GM23338 (cell line): ENCODE measurements around the gene AURKAIP1. TPM values are rescaled to one million over a fixed set of nuclear protein-coding genes. Genes with fewer than 3 reads are reported as not detected.

Source experiments
- ATAC-seq: fragments of 200-7000 bp; cut with Tn5 transposase; 3 replicates; pipeline ENCODE4 v1.9.1; 2020
- DNase-seq: peaks from one replicate; pipeline ENCODE4 v3.0.0-alpha.2; 2015; ENCODE audit warnings: low spot score
- H2AFZ ChIP-seq: fragments of 200-600 bp; sonication (generic); 2 replicates; pipeline ENCODE4 v1.8.0; 2016; ENCODE audit warnings: antibody characterized with exemption, mild to moderate bottlenecking, moderate library complexity
- H3F3A ChIP-seq: fragments of 200-600 bp; sonication (generic); replicated peaks from 2 replicates; pipeline ENCODE4 v1.8.0; 2017; ENCODE audit warnings: antibody characterized with exemption, mixed run types, low read depth
- H3K27ac ChIP-seq: fragments of 200-600 bp; sonication (generic); 2 replicates; pipeline ENCODE4 v1.6.1; 2016; ENCODE audit warnings: low read depth
- H3K27me3 ChIP-seq: fragments of 200-600 bp; sonication (generic); 2 replicates; pipeline ENCODE4 v1.8.0; 2016; ENCODE audit warnings: mild to moderate bottlenecking, mixed run types, moderate library complexity; ENCODE audit not compliant: insufficient read depth
- H3K36me3 ChIP-seq: fragments of 200-600 bp; sonication (generic); 2 replicates; pipeline ENCODE4 v1.8.0; 2016; ENCODE audit warnings: mild to moderate bottlenecking; ENCODE audit not compliant: insufficient read depth
- H3K4me1 ChIP-seq: fragments of 200-600 bp; sonication (generic); 2 replicates; pipeline ENCODE4 v1.8.0; 2016; ENCODE audit warnings: mild to moderate bottlenecking, moderate library complexity; ENCODE audit not compliant: insufficient read depth
- H3K4me2 ChIP-seq: fragments of 200-600 bp; sonication (generic); 2 replicates; pipeline ENCODE4 v1.7.1; 2017; ENCODE audit warnings: mixed run types
- H3K4me3 ChIP-seq: fragments of 200-600 bp; sonication (generic); 2 replicates; pipeline ENCODE4 v1.6.1; 2016; ENCODE audit warnings: mixed run types
- H3K79me2 ChIP-seq: fragments of 200-600 bp; sonication (generic); replicated peaks from 2 replicates; pipeline ENCODE4 v1.8.0; 2017; ENCODE audit warnings: mild to moderate bottlenecking; ENCODE audit not compliant: insufficient read depth
- H3K9me2 ChIP-seq: fragments of 200-600 bp; sonication (generic); 2 replicates; pipeline ENCODE4 v1.8.0; 2017; ENCODE audit not compliant: insufficient read depth
- H4K20me1 ChIP-seq: fragments of 200-600 bp; sonication (generic); replicated peaks from 2 replicates; pipeline ENCODE4 v1.8.0; 2017; ENCODE audit warnings: mild to moderate bottlenecking; ENCODE audit not compliant: insufficient read depth
- H3K27ac Mint-ChIP-seq: 2 replicates; pipeline ENCODE4 v1.8.0; 2020; ENCODE audit warnings: inconsistent platforms, mild to moderate bottlenecking, moderate library complexity, mixed read lengths
- H3K27me3 Mint-ChIP-seq: 3 replicates; pipeline ENCODE4 v1.8.0; 2022; ENCODE audit warnings: low read depth, mild to moderate bottlenecking, moderate library complexity, mixed read lengths, inconsistent platforms; ENCODE audit not compliant: insufficient read depth, poor library complexity
- H3K36me3 Mint-ChIP-seq: 3 replicates; pipeline ENCODE4 v1.8.0; 2021; ENCODE audit warnings: low read depth, mild to moderate bottlenecking, inconsistent platforms, moderate library complexity, mixed read lengths
- H3K4me1 Mint-ChIP-seq: 3 replicates; pipeline ENCODE4 v1.8.0; 2020; ENCODE audit warnings: mild to moderate bottlenecking, inconsistent platforms, mixed read lengths
- H3K4me3 Mint-ChIP-seq: 3 replicates; pipeline ENCODE4 v1.8.0; 2021; ENCODE audit warnings: moderate library complexity, mild to moderate bottlenecking, inconsistent platforms, mixed read lengths
- H3K9me3 Mint-ChIP-seq: 3 replicates; pipeline ENCODE4 v1.8.0; 2020; ENCODE audit warnings: moderate library complexity, mild to moderate bottlenecking, inconsistent platforms, mixed read lengths
- CREB1 ChIP-seq: fragments of 250-450 bp; sonication (Bioruptor Pico); IDR thresholded peaks from 2 replicates; pipeline ENCODE4 v1.5.0; 2020; ENCODE audit warnings: low read depth, mild to moderate bottlenecking, moderate library complexity
- CTCF ChIP-seq, 2 experiments: fragments of 200-600 bp in 1 of 2; sonication (generic) in 1 of 2; conservative IDR thresholded peaks; 2 replicates each; pipeline versions ENCODE4 v1.5.1 to v1.6.1; 2016 to 2017; ENCODE audit warnings: antibody characterized with exemption in 2 of 2, low read depth in 2 of 2, mild to moderate bottlenecking in 2 of 2, moderate library complexity in 1 of 2
- EZH2 ChIP-seq: fragments of 200-600 bp; sonication (generic); IDR thresholded peaks from one replicate; pipeline ENCODE4 v1.8.0; 2017; ENCODE audit warnings: antibody characterized with exemption, mild to moderate bottlenecking, low read depth; ENCODE audit not compliant: unreplicated experiment
- EZH2phosphoT487 ChIP-seq: fragments of 200-600 bp; sonication (generic); IDR thresholded peaks from one replicate; pipeline ENCODE4 v1.8.1; 2018; ENCODE audit warnings: antibody characterized with exemption; ENCODE audit not compliant: unreplicated experiment
- NANOG ChIP-seq: IDR thresholded peaks from 2 replicates; pipeline ENCODE4 v1.6.1; 2016; ENCODE audit warnings: antibody characterized with exemption, borderline replicate concordance
- REST ChIP-seq: IDR thresholded peaks from one replicate; pipeline ENCODE4 v1.6.1; 2018; ENCODE audit warnings: antibody characterized with exemption; ENCODE audit not compliant: unreplicated experiment
- STAT1 ChIP-seq: IDR thresholded peaks from one replicate; pipeline ENCODE4 v1.6.1; 2016; ENCODE audit warnings: antibody characterized with exemption; ENCODE audit not compliant: unreplicated experiment
- ZNF114 ChIP-seq: fragments of 250-450 bp; sonication (Bioruptor Pico); IDR thresholded peaks from 2 replicates; pipeline ENCODE4 v1.5.0; 2020; ENCODE audit warnings: mild to moderate bottlenecking, moderate library complexity
- ZNF462 ChIP-seq: fragments of 250-450 bp; sonication (Bioruptor Pico); IDR thresholded peaks from 2 replicates; pipeline ENCODE4 v1.5.0; 2020; ENCODE audit warnings: mild to moderate bottlenecking, moderate library complexity
- polyA plus RNA-seq: library from polyadenylated mRNA; unstranded; fragments of >200 nt; fragmentation: Nextera tagmentation; extraction: Ambion mirVana; gene quantifications from 2 replicates; pipeline ENCODE4 v1.2.1, GENCODE V29; 2016
- total RNA-seq: library from RNA; depleted of rRNA; stranded (reverse); fragments of >200 nt; shearing (Covaris generic); gene quantifications from 2 replicates; pipeline ENCODE4 v1.2.3, GENCODE V29; 2014

Gene AURKAIP1
- total and polyA plus RNA-seq, 2 experiments from 2014 or later: 167 to 355 TPM

GRCh38 chr1:1347663-1348419 is 27.2 kb downstream of the AURKAIP1 start (continued):
- TF ChIP-seq CTCF (conservative IDR thresholded peaks at IDR 0.05; ENCODE audit: low read depth in 2 of 2): no peak
- no peak for TF ChIP-seq EZH2

- Mint-ChIP-seq H3K27me3 (peaks cover 6% of the 10 kb centered on the region), H3K4me3 (peak overlapping the region; percentile 78), H3K4me1 (peaks cover 14% of the 10 kb centered on the region), H3K27ac (no peak overlapping the region), H3K9me3 (no peaks in the 10 kb centered on the region), H3K36me3 (no peaks in the 10 kb centered on the region; the same call in 2 of the 3 replicates)
- DNase-seq (no peak), ATAC-seq (no peak)
- Histone ChIP-seq H3K4me2 (peak overlapping the region; percentile 84), H3K36me3 (no peaks in the 10 kb centered on the region), H3K4me3 (no peak overlapping the region), H3K9me2 (no peaks in the 10 kb centered on the region), H3K79me2 (peaks cover 14% of the 10 kb centered on the region), H3F3A (peaks cover 10% of the 10 kb centered on the region), H2AFZ (no peak overlapping the region), H3K27ac (no peak overlapping the region), H4K20me1 (peaks cover 3% of the 10 kb centered on the region), H3K4me1 (peaks cover 10% of the 10 kb centered on the region; the same call in 1 of the 2 replicates), H3K27me3 (no peaks in the 10 kb centered on the region)
- no peak for TF ChIP-seq ZNF114 (CRISPR knock-in tag)
- no peak for TF ChIP-seq EZH2
- no peak for TF ChIP-seq EZH2phosphoT487
- TF ChIP-seq CREB1 (CRISPR knock-in tag): no peak
- TF ChIP-seq NANOG: no peak
- no peak for TF ChIP-seq REST
- TF ChIP-seq ZNF462 (CRISPR knock-in tag): no peak
- TF ChIP-seq STAT1: no peak
- TF ChIP-seq CTCF (conservative IDR thresholded peaks at IDR 0.05; ENCODE audit: low read depth in 2 of 2): no peak
Observed at GRCh38 chr1:1347026-1347595, 27.9 kb downstream of the AURKAIP1 start.
